HEK293 (cell line): ENCODE data around the gene C1QTNF4.

Source experiments
- CTCF ChIP-seq: fragments of 450-650 bp; formaldehyde crosslinking; IDR thresholded peaks from 2 replicates; pipeline ENCODE4 v1.5.1; 2016; ENCODE audit warnings: missing biosample characterization, missing genetic modification characterization
- MZF1 ChIP-seq: fragments of 450-650 bp; formaldehyde crosslinking; IDR thresholded peaks from 2 replicates; pipeline ENCODE4 v1.5.1; 2017; ENCODE audit warnings: missing biosample characterization, missing genetic modification characterization, borderline replicate concordance
- PBX3 ChIP-seq: sonication (generic); formaldehyde crosslinking; IDR thresholded peaks from 2 replicates; pipeline ENCODE4 v1.8.1; 2022; ENCODE audit warnings: mild to moderate bottlenecking, moderate library complexity, missing genetic modification reagents
- PRDM1 ChIP-seq: fragments of 450-650 bp; formaldehyde crosslinking; IDR thresholded peaks from 2 replicates; pipeline ENCODE4; 2016; ENCODE audit warnings: missing biosample characterization, missing genetic modification characterization
- ZBTB11 ChIP-seq: fragments of 450-650 bp; formaldehyde crosslinking; conservative IDR thresholded peaks from 2 replicates; pipeline ENCODE4 v1.5.1; 2016; ENCODE audit warnings: low read depth, missing biosample characterization, missing genetic modification characterization
- ZBTB49 ChIP-seq: fragments of 450-650 bp; formaldehyde crosslinking; IDR thresholded peaks from 2 replicates; pipeline ENCODE4 v1.5.1; 2016; ENCODE audit warnings: missing biosample characterization, missing genetic modification characterization, low read depth
- ZIC2 ChIP-seq: fragments of 450-650 bp; formaldehyde crosslinking; IDR thresholded peaks from 2 replicates; pipeline ENCODE4 v1.5.1; 2016; ENCODE audit warnings: missing biosample characterization, missing genetic modification characterization
- ZNF10 ChIP-seq: fragments of 450-650 bp; formaldehyde crosslinking; IDR thresholded peaks from 2 replicates; pipeline ENCODE4 v1.5.1; 2017; ENCODE audit warnings: missing biosample characterization, missing genetic modification characterization
- ZNF510 ChIP-seq: fragments of 450-650 bp; formaldehyde crosslinking; IDR thresholded peaks from 2 replicates; pipeline ENCODE4 v1.5.1; 2018; ENCODE audit warnings: mild to moderate bottlenecking, missing genetic modification characterization, missing biosample characterization; ENCODE audit not compliant: insufficient replicate concordance
- ZNF514 ChIP-seq: fragments of 450-650 bp; formaldehyde crosslinking; IDR thresholded peaks from 2 replicates; pipeline ENCODE4 v1.5.1; 2016; ENCODE audit warnings: missing biosample characterization, missing genetic modification characterization
- ZNF521 ChIP-seq: fragments of 450-650 bp; formaldehyde crosslinking; IDR thresholded peaks from 2 replicates; pipeline ENCODE4 v1.5.1; 2017; ENCODE audit warnings: missing biosample characterization, mild to moderate bottlenecking, missing genetic modification characterization
- ZNF623 ChIP-seq: fragments of 450-650 bp; formaldehyde crosslinking; IDR thresholded peaks from 2 replicates; pipeline ENCODE4 v1.5.1; 2016; ENCODE audit warnings: missing biosample characterization, missing genetic modification characterization
- ZNF837 ChIP-seq: fragments of 450-650 bp; formaldehyde crosslinking; IDR thresholded peaks from 2 replicates; pipeline ENCODE4 v1.5.1; 2016; ENCODE audit warnings: missing biosample characterization, missing genetic modification characterization
- ZSCAN5A ChIP-seq: fragments of 450-650 bp; formaldehyde crosslinking; IDR thresholded peaks from 2 replicates; pipeline ENCODE4 v1.5.1; 2016; ENCODE audit warnings: missing biosample characterization, missing genetic modification characterization

- TF ChIP-seq ZNF837 (tag by site-specific recombination) (no peak), CTCF (tag by site-specific recombination) (no peak), MZF1 (tag by site-specific recombination) (peak; percentile 93), ZNF510 (no peak), ZBTB11 (tag by site-specific recombination) (no peak), ZNF10 (no peak), ZNF521 (tag by site-specific recombination) (no peak), ZSCAN5A (no peak), ZNF514 (tag by site-specific recombination) (no peak), ZNF623 (tag by site-specific recombination) (no peak), ZBTB49 (tag by site-specific recombination) (no peak), ZIC2 (tag by site-specific recombination) (no peak), PBX3 (CRISPR knock-in tag) (no peak), PRDM1 (no peak)
These were observed 21.4 kb downstream of the C1QTNF4 start for GRCh38 chr11:47572715-47573255.
